Smooth muscle cell (in vitro differentiated cells): ENCODE results near the gene MUC20. TPM values are rescaled to one million over a fixed set of nuclear protein-coding genes. Genes with fewer than 3 reads are reported as not detected.
A peak's percentile ranks its signal among the peaks of the same experiment; 100 is the strongest.
"Not testable (repeated sequence)": the region's sequence is repeated elsewhere in the genome, so short reads cannot be mapped to it uniquely, and the experiment has no call there.

Experiments
- DNase-seq: peaks from one replicate; lab custom pipeline; 2025; ENCODE audit not compliant: unreplicated experiment; lab: John Stamatoyannopoulos, UW
- H2AFZ ChIP-seq: fragments of 200-600 bp; sonication (generic); 2 replicates; pipeline ENCODE4 v1.6.0; 2016; ENCODE audit warnings: antibody characterized with exemption, low read depth, mild to moderate bottlenecking
- H3F3A ChIP-seq: fragments of 200-600 bp; sonication (generic); 2 replicates; pipeline ENCODE4 v1.6.0; 2017; ENCODE audit warnings: antibody characterized with exemption, low read depth
- H3K27ac ChIP-seq: fragments of 200-600 bp; sonication (generic); 2 replicates; pipeline ENCODE4 v1.5.1; 2016; ENCODE audit warnings: low read depth, mild to moderate bottlenecking
- H3K27me3 ChIP-seq: fragments of 200-600 bp; sonication (generic); 2 replicates; pipeline ENCODE4 v1.6.1; 2016; ENCODE audit warnings: low read depth, mild to moderate bottlenecking
- H3K36me3 ChIP-seq: fragments of 200-600 bp; sonication (generic); 2 replicates; pipeline ENCODE4 v1.5.1; 2016; ENCODE audit warnings: low read depth
- H3K4me1 ChIP-seq: fragments of 200-600 bp; sonication (generic); 2 replicates; pipeline ENCODE4 v1.5.1; 2016; ENCODE audit warnings: low read depth
- H3K4me2 ChIP-seq: fragments of 200-600 bp; sonication (generic); 2 replicates; pipeline ENCODE4 v1.6.0; 2016; ENCODE audit warnings: mild to moderate bottlenecking
- H3K4me3 ChIP-seq: fragments of 200-600 bp; sonication (generic); 2 replicates; pipeline ENCODE4 v1.5.1; 2016; ENCODE audit warnings: mild to moderate bottlenecking
- H3K79me2 ChIP-seq: fragments of 200-600 bp; sonication (generic); 2 replicates; pipeline ENCODE4 v1.6.0; 2016; ENCODE audit warnings: low read depth, mild to moderate bottlenecking
- H3K9ac ChIP-seq: fragments of 200-600 bp; sonication (generic); 2 replicates; pipeline ENCODE4 v1.6.0; 2016; ENCODE audit warnings: low read depth
- H3K9me3 ChIP-seq: fragments of 200-600 bp; sonication (generic); replicated peaks from 2 replicates; pipeline ENCODE4 v1.5.1; 2016; ENCODE audit warnings: low read depth
- H4K20me1 ChIP-seq: fragments of 200-600 bp; sonication (generic); 2 replicates; pipeline ENCODE4 v1.6.0; 2016; ENCODE audit warnings: low read depth
- CTCF ChIP-seq: fragments of 200-600 bp; sonication (generic); IDR thresholded peaks from 2 replicates; pipeline ENCODE4 v1.5.1; 2017; ENCODE audit warnings: borderline replicate concordance, mild to moderate bottlenecking, antibody characterized with exemption; ENCODE audit not compliant: insufficient read depth, poor library complexity, severe bottlenecking
- WGBS: methylation state at CpG from one replicate; pipeline ENCODE4 v1.1.7; 2016; ENCODE audit warnings: low lambda C conversion rate; 5-methylcytosine and 5-hydroxymethylcytosine counted together
- microRNA counts: library from miRNA; unstranded; fragments of <30 nt; microRNA quantifications from one replicate; lab custom pipeline; 2016
- microRNA-seq: library from miRNA; unstranded; fragments of <30 nt; microRNA quantifications from one replicate; pipeline ENCODE4, GENCODE V29; 2016; ENCODE audit warnings: borderline number of aligned reads
- polyA plus RNA-seq: library from polyadenylated mRNA; unstranded; fragments of >200 nt; fragmentation: Nextera tagmentation; extraction: Ambion mirVana; gene quantifications from 2 replicates; pipeline ENCODE4 v1.2.1, GENCODE V29; 2016
- small RNA-seq: library from RNA; depleted of rRNA; stranded (forward); fragments of <200 nt; gene quantifications from one replicate; pipeline ENCODE3, GENCODE V24; 2014
- total RNA-seq: library from RNA; depleted of rRNA; stranded (reverse); fragments of >200 nt; gene quantifications from 2 replicates; pipeline ENCODE4 v1.2.3, GENCODE V29; 2014

The MUC20 gene
- total and polyA plus RNA-seq, 2 experiments from 2014 or later, result 2.5 to 5.9 TPM

GRCh38 chr3:195773956-195774537 lies 53.3 kb downstream of the MUC20 start:
- Histone ChIP-seq H3K36me3 (no peaks in the 10 kb centered on the region), H3K27ac (no peak overlapping the region), H4K20me1 (no peaks in the 10 kb centered on the region), H3K9ac (no peak overlapping the region), H2AFZ (no peak overlapping the region), H3K4me2 (no peak overlapping the region), H3F3A (no peaks in the 10 kb centered on the region), H3K79me2 (no peaks in the 10 kb centered on the region), H3K27me3 (no peaks in the 10 kb centered on the region), H3K9me3 (no peaks in the 10 kb centered on the region), H3K4me3 (no peak overlapping the region), H3K4me1 (no peaks in the 10 kb centered on the region)
- TF ChIP-seq CTCF, result no peak
- DNase-seq, result no peak
- WGBS, result 92% methylated on average over 20 of the region's 23 CpGs

GRCh38 chr3:195774917-195775316 lies 54.1 kb downstream of the MUC20 start:
- H3K4me2 ChIP-seq, result no peak overlapping the region
- no peaks in the 10 kb centered on the region for H3K27me3 ChIP-seq
- WGBS, result 51% methylated on average over 13 of the region's 13 CpGs
- H3K4me3 ChIP-seq, result no peak overlapping the region
- no peak overlapping the region for H3K9ac ChIP-seq
- H3K36me3 ChIP-seq, result no peaks in the 10 kb centered on the region
- peak; percentile 33 for TF ChIP-seq CTCF
- DNase-seq, result no peak
- no peaks in the 10 kb centered on the region for H3F3A ChIP-seq
- H3K4me1 ChIP-seq, result no peaks in the 10 kb centered on the region
- H4K20me1 ChIP-seq, result no peaks in the 10 kb centered on the region
- H3K9me3 ChIP-seq, result no peaks in the 10 kb centered on the region
- H3K79me2 ChIP-seq, result no peaks in the 10 kb centered on the region
- no peak overlapping the region for H2AFZ ChIP-seq
- no peak overlapping the region for H3K27ac ChIP-seq

- TF ChIP-seq CTCF, result no peak
- Histone ChIP-seq H3K4me1 (no peaks in the 10 kb centered on the region), H3K27me3 (no peaks in the 10 kb centered on the region), H3K27ac (no peak overlapping the region), H3K4me2 (no peak overlapping the region), H3K4me3 (no peak overlapping the region), H2AFZ (no peak overlapping the region), H3K9ac (no peak overlapping the region), H3K9me3 (no peaks in the 10 kb centered on the region), H4K20me1 (no peaks in the 10 kb centered on the region), H3K79me2 (no peaks in the 10 kb centered on the region), H3K36me3 (no peaks in the 10 kb centered on the region), H3F3A (no peaks in the 10 kb centered on the region)
- no peak for DNase-seq
- WGBS, result 87% methylated on average over 11 of the region's 11 CpGs
These were observed 57.2 kb downstream of the MUC20 start for GRCh38 chr3:195777975-195778374.

GRCh38 chr3:195781236-195781635 lies 60.5 kb downstream of the MUC20 start:
- not testable (repeated sequence) for H3K4me2 ChIP-seq, H3F3A ChIP-seq, H3K79me2 ChIP-seq, H2AFZ ChIP-seq, H3K4me3 ChIP-seq, H3K27ac ChIP-seq, H3K36me3 ChIP-seq, H4K20me1 ChIP-seq, H3K9ac ChIP-seq, H3K9me3 ChIP-seq, DNase-seq, H3K4me1 ChIP-seq, H3K27me3 ChIP-seq
- WGBS, result 96% methylated on average over 10 of the region's 12 CpGs

MicroRNAs within 50 kb of the gene (microRNA counts, 767-probe panel; counts per million panel counts)
- 183 counts per million for microRNA hsa-miR-570-3p (lab: Ali Mortazavi, UCI)

Small RNAs within 50 kb of the gene (microRNA-seq; reads per million reads assigned to microRNA genes)
- gene MIR570, result not detected

Small RNAs within 50 kb of the gene (small RNA-seq; reads per million reads assigned to genes)
- 0.34 reads per million, percentile 9 among the genes with 10 or more reads in this experiment for gene MIR570

Other genes starting within 250 kb of the MUC20 start
- 47.5 and 58.2 TPM in 2 replicates for gene PPP1R2, start 177.7 kb upstream of the MUC20 start, total RNA-seq
- gene PPP1R2, start 177.7 kb upstream of the MUC20 start, polyA plus RNA-seq, result 33.4 and 42.5 TPM in 2 replicates
- gene APOD, start 137.0 kb upstream of the MUC20 start, total RNA-seq, result 2.2 TPM in 1 of 2 replicates, not detected in the other
- gene APOD, start 137.0 kb upstream of the MUC20 start, polyA plus RNA-seq, result 0.39 TPM in 1 of 2 replicates, not detected in the other
- gene MUC4, start 91.0 kb downstream of the MUC20 start, total RNA-seq, result not detected in 2 replicates
- gene MUC4, start 91.0 kb downstream of the MUC20 start, polyA plus RNA-seq, result 0.52 TPM in 1 of 2 replicates, not detected in the other
- gene TNK2, start 187.6 kb downstream of the MUC20 start, total RNA-seq, result 4.3 and 10.6 TPM in 2 replicates
- gene TNK2, start 187.6 kb downstream of the MUC20 start, polyA plus RNA-seq, result 2.8 and 8.2 TPM in 2 replicates